GM12801 (cell line): ENCODE measurements around the gene AP2A2.

ENCODE experiments used
- TF ChIP-seq, protein P1 (sequence below): IDR thresholded peaks from one replicate; pipeline ENCODE4 v1.5.1; 2011; ENCODE audit warnings: control low read depth; ENCODE audit not compliant: insufficient read length; ENCODE audit errors: extremely low read depth

Gene AP2A2

DNA sequence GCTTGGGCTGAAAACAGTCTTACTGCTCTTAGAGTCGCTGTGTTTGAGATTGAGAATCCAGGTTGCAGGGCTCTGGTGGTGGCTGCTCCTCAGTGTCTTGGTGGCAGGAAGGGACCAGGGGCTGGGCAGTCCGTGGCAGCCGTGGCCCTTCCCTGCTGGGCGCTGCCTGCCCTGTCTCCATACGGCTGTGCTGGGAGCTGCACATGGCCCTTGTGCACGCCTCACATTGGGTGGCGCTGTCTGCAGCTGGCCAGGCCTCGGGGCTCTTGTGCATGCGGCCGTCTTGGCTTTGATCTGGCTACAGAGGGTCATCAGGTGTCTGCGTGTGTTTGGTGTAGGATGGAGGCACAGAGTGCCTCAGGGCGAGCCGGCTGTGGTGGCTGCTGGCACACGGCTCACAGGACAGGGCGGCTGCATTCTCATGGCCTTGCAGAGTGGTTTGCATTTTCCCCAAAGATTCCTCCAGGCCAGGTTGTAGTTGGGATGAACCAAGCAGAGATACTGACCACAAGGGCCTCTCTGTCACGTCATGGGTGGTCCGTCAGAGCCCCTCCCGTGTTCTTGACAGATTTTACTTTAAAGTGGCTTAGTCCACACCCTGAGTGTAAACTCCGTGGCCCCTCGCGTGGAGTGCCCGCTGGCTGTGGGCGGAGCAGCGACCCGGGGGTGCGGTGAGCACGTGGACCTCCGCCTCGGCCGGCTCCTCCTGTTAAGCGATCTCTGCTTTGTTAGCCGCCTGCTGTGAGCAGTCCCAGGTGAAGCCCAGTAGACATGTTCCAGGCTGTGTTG lies 76.1 kb downstream of the AP2A2 start:
- TF ChIP-seq, protein P1, sequence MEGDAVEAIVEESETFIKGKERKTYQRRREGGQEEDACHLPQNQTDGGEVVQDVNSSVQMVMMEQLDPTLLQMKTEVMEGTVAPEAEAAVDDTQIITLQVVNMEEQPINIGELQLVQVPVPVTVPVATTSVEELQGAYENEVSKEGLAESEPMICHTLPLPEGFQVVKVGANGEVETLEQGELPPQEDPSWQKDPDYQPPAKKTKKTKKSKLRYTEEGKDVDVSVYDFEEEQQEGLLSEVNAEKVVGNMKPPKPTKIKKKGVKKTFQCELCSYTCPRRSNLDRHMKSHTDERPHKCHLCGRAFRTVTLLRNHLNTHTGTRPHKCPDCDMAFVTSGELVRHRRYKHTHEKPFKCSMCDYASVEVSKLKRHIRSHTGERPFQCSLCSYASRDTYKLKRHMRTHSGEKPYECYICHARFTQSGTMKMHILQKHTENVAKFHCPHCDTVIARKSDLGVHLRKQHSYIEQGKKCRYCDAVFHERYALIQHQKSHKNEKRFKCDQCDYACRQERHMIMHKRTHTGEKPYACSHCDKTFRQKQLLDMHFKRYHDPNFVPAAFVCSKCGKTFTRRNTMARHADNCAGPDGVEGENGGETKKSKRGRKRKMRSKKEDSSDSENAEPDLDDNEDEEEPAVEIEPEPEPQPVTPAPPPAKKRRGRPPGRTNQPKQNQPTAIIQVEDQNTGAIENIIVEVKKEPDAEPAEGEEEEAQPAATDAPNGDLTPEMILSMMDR, result no peak

DNA sequence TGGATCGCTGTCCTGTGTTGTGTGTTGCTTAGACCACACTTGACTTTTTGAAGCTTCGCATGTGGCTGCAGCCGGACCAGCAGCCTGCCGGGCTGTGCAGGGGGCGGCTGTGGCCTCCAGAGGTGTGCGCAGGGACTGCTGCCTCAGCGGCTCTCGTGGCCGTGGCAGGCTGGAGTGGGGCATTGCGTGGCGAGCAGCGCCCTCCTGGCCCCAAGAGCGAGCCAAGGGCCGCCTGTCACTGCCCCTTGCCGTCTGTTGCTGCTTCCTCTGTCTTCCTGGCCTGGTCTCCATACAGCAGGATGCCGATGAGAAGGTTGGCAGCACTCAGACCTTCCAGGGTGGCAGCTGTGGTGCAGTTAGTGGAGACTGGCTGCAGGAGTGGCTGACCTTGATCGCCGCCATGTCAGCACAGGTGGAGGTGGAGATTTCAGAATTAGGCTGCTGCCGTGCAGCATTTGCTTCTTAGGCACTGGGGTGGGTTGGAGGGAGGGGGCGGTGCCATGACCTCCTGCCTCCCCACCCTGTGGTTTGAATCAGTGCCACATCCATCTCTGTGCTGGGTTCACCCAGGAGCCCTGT lies 76.8 kb downstream of the AP2A2 start:
- TF ChIP-seq, protein P1, result no peak

DNA sequence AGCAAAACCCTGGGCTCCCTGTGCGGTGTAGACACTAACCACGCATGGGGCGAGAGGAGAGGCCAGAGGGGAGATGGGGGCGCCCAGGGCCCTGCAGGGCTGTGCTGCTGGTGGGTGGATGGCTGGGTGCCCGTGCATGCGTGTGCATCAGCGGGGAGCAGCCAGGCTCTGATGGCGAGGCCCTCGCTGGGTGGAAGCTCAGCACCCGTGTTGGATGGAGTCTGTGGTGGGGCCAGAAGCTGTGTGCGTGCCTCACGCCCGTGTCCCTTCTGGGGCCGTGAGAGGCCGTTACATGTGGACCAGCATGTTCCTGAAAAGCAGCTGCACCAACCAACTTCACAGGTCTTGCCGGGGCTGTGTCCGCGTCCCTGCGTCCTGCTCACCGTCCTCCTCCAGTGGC lies 77.5 kb downstream of the AP2A2 start:
- TF ChIP-seq, protein P1, result no peak

DNA sequence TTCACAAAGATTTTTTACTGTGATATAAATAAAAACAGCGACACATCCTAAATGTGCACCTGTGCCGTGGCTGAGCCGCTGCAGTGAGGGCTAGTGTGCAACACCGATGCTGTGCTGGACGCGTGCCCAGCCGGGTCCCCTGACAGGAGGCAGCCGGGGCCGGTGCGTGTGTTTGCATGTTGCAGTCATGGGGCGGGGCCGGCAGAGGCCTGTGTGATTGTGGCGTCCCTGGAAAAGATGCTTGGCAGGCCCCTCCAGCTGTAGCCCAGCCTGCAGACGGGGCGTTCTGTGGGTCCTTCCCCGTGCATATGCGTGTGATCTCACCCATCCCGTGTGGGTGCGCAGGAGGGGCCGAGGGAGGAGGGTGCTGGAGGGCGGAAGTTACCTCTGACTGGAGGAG lies 80.3 kb downstream of the AP2A2 start:
- TF ChIP-seq, protein P1, result no peak

DNA sequence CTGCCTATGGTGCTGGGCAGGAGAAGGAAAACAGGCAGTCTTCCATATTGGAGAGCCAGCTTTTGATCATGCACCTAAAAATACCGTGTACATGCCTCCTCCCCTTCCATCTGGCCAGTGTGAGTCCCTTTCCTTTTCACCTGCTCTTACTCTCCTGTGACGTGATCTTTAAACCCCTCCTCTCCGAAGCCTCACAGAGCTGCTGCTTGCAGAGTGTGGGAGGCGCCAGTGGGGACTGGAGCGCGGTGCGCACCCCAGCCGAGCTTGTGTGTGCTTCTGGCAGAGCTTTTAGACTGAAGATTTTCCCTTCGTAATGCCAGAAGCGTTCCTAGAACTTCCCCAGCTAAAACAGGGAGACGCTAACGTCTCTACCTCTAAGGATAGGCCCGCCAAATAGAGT lies 81.1 kb downstream of the AP2A2 start:
- TF ChIP-seq, protein P1, result no peak

DNA sequence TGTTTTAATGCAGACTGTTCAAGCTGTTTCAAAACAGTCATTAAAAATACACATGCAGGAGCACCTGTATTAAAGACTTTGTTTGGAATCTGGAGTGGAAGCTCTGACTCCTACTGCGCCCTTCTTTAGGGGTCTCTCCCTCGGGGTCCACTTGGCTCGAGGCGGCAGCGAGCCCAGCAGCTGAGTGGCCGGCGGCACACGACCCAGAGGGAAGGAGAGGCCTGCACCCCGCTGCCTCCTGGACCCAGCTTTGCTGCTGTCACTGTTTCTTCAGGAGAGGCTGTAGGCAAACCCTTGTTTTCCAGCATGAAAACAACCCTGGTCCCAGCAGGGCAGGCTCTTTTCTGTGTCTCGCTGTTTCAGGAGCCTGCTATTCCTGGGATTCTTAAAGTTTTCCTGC lies 81.6 kb downstream of the AP2A2 start:
- TF ChIP-seq, protein P1, result no peak

DNA sequence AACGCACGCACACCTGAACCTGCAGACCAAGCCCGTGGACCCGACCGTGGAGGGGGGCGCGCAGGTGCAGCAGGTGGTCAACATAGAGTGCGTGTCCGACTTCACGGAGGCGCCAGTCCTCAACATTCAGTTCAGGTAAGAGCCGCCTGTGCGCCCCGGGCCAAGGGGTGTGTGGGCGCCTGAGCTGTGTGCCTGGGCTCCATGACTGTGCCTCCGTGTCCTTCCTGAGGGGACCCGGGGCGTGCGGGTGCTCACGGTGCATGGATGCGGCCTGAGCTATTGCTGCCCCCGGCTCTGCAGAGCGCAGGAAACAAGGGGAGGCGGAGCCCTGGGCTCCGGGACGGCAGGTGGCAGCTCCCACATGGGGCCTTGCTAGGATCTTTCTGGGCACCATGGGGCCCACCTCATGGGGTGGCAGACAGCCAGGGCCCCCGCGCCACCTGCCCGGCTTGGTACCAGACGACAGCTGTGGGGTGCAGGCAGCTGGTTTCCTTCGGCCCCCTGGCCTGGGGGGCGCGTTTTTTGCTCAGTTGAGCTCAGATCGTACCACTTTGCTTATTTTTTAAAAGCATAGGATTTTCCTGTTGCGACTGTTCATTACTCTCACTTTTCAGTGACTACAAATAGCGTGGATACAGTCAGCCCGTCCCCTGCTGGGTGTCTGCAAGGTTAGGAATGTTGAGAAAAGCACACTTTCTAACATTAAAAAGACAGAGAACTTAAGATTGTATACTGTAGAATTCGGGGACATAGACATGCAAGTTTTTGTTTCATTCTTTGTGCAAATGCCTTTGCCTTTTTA lies 82.5 kb downstream of the AP2A2 start:
- TF ChIP-seq, protein P1, result no peak
